Smooth muscle cell (in vitro differentiated cells): Measurements from ENCODE around the gene CYP2F1. TPM values are rescaled to one million over a fixed set of nuclear protein-coding genes. Genes with fewer than 3 reads are reported as not detected.
"Not testable (repeated sequence)": the region's sequence is repeated elsewhere in the genome, so short reads cannot be mapped to it uniquely, and the experiment has no call there.

ENCODE experiments used
- DNase-seq: peaks from one replicate; lab custom pipeline; 2025; ENCODE audit not compliant: unreplicated experiment; lab: John Stamatoyannopoulos, UW
- H2AFZ ChIP-seq: fragments of 200-600 bp; sonication (generic); 2 replicates; pipeline ENCODE4 v1.6.0; 2016; ENCODE audit warnings: antibody characterized with exemption, low read depth, mild to moderate bottlenecking
- H3F3A ChIP-seq: fragments of 200-600 bp; sonication (generic); 2 replicates; pipeline ENCODE4 v1.6.0; 2017; ENCODE audit warnings: antibody characterized with exemption, low read depth
- H3K27ac ChIP-seq: fragments of 200-600 bp; sonication (generic); 2 replicates; pipeline ENCODE4 v1.5.1; 2016; ENCODE audit warnings: low read depth, mild to moderate bottlenecking
- H3K27me3 ChIP-seq: fragments of 200-600 bp; sonication (generic); 2 replicates; pipeline ENCODE4 v1.6.1; 2016; ENCODE audit warnings: low read depth, mild to moderate bottlenecking
- H3K36me3 ChIP-seq: fragments of 200-600 bp; sonication (generic); 2 replicates; pipeline ENCODE4 v1.5.1; 2016; ENCODE audit warnings: low read depth
- H3K4me1 ChIP-seq: fragments of 200-600 bp; sonication (generic); 2 replicates; pipeline ENCODE4 v1.5.1; 2016; ENCODE audit warnings: low read depth
- H3K4me2 ChIP-seq: fragments of 200-600 bp; sonication (generic); 2 replicates; pipeline ENCODE4 v1.6.0; 2016; ENCODE audit warnings: mild to moderate bottlenecking
- H3K4me3 ChIP-seq: fragments of 200-600 bp; sonication (generic); 2 replicates; pipeline ENCODE4 v1.5.1; 2016; ENCODE audit warnings: mild to moderate bottlenecking
- H3K79me2 ChIP-seq: fragments of 200-600 bp; sonication (generic); 2 replicates; pipeline ENCODE4 v1.6.0; 2016; ENCODE audit warnings: low read depth, mild to moderate bottlenecking
- H3K9ac ChIP-seq: fragments of 200-600 bp; sonication (generic); 2 replicates; pipeline ENCODE4 v1.6.0; 2016; ENCODE audit warnings: low read depth
- H3K9me3 ChIP-seq: fragments of 200-600 bp; sonication (generic); replicated peaks from 2 replicates; pipeline ENCODE4 v1.5.1; 2016; ENCODE audit warnings: low read depth
- H4K20me1 ChIP-seq: fragments of 200-600 bp; sonication (generic); 2 replicates; pipeline ENCODE4 v1.6.0; 2016; ENCODE audit warnings: low read depth
- CTCF ChIP-seq: fragments of 200-600 bp; sonication (generic); IDR thresholded peaks from 2 replicates; pipeline ENCODE4 v1.5.1; 2017; ENCODE audit warnings: borderline replicate concordance, mild to moderate bottlenecking, antibody characterized with exemption; ENCODE audit not compliant: insufficient read depth, poor library complexity, severe bottlenecking
- WGBS: methylation state at CpG from one replicate; pipeline ENCODE4 v1.1.7; 2016; ENCODE audit warnings: low lambda C conversion rate; 5-methylcytosine and 5-hydroxymethylcytosine counted together
- polyA plus RNA-seq: library from polyadenylated mRNA; unstranded; fragments of >200 nt; fragmentation: Nextera tagmentation; extraction: Ambion mirVana; gene quantifications from 2 replicates; pipeline ENCODE4 v1.2.1, GENCODE V29; 2016
- total RNA-seq: library from RNA; depleted of rRNA; stranded (reverse); fragments of >200 nt; gene quantifications from 2 replicates; pipeline ENCODE4 v1.2.3, GENCODE V29; 2014

The CYP2F1 gene
- total and polyA plus RNA-seq, 2 experiments from 2014 or later = not detected

- no peaks in the 10 kb centered on the region for H3K36me3 ChIP-seq
- H3F3A ChIP-seq = no peaks in the 10 kb centered on the region
- no peak overlapping the region for H3K9ac ChIP-seq
- no peak for DNase-seq
- H3K79me2 ChIP-seq = no peaks in the 10 kb centered on the region
- H3K27ac ChIP-seq = no peak overlapping the region
- peaks cover 17% of the 10 kb centered on the region for H3K27me3 ChIP-seq
- H2AFZ ChIP-seq = no peak overlapping the region
- no peaks in the 10 kb centered on the region for H4K20me1 ChIP-seq
- TF ChIP-seq CTCF = no peak
- H3K4me3 ChIP-seq = no peak overlapping the region
- H3K9me3 ChIP-seq = no peaks in the 10 kb centered on the region
- H3K4me2 ChIP-seq = no peak overlapping the region
- WGBS = 70% methylated on average over 12 of the region's 15 CpGs
- no peaks in the 10 kb centered on the region for H3K4me1 ChIP-seq
Measured at GRCh38 chr19:41095703-41096102, 18.5 kb upstream of the CYP2F1 start.

DNA sequence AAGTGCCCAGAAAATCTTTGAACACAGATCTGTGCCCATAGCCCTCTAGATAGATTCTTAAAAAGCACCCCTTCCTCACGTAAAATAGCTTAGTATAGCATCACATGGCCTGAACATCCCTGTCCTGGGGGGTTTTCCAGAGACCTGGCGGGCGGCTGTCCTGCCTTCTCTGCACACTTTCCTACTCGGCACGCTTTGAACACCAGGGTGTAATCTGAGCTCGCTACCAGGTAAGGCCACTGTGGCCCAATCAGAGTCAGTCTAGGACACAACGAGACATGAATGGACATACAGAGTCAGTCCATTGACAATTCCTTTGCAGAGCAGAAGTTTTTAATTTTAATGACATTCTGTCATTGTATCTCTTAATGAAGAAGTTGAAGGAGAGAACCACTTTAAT is 17.9 kb upstream of the CYP2F1 start:
- DNase-seq = no peak

GRCh38 chr19:41097302-41097701 is 16.9 kb upstream of the CYP2F1 start:
- Histone ChIP-seq H3K4me2 (no peak overlapping the region), H3K9ac (no peak overlapping the region), H3K36me3 (no peaks in the 10 kb centered on the region), H3K4me1 (no peaks in the 10 kb centered on the region), H3K27me3 (peaks cover 11% of the 10 kb centered on the region), H3K79me2 (no peaks in the 10 kb centered on the region), H4K20me1 (no peaks in the 10 kb centered on the region), H3F3A (no peaks in the 10 kb centered on the region), H3K27ac (no peak overlapping the region), H3K4me3 (no peak overlapping the region), H2AFZ (no peak overlapping the region), H3K9me3 (no peaks in the 10 kb centered on the region)
- WGBS = 77% methylated on average over 2 of the region's 2 CpGs
- DNase-seq = no peak
- TF ChIP-seq CTCF = no peak

More for the DNA sequence above, 17.9 kb upstream of the CYP2F1 start:
- no peak overlapping the region for H3K4me3 ChIP-seq
- H3F3A ChIP-seq = no peaks in the 10 kb centered on the region
- no peak overlapping the region for H2AFZ ChIP-seq
- TF ChIP-seq CTCF = no peak
- peaks cover 13% of the 10 kb centered on the region for H3K27me3 ChIP-seq
- H3K4me1 ChIP-seq = no peaks in the 10 kb centered on the region
- H3K4me2 ChIP-seq = no peak overlapping the region
- H3K27ac ChIP-seq = no peak overlapping the region
- no peaks in the 10 kb centered on the region for H4K20me1 ChIP-seq
- H3K79me2 ChIP-seq = no peaks in the 10 kb centered on the region
- H3K36me3 ChIP-seq = no peaks in the 10 kb centered on the region
- H3K9me3 ChIP-seq = no peaks in the 10 kb centered on the region
- WGBS = 89% methylated on average over 7 of the region's 7 CpGs
- no peak overlapping the region for H3K9ac ChIP-seq

DNA sequence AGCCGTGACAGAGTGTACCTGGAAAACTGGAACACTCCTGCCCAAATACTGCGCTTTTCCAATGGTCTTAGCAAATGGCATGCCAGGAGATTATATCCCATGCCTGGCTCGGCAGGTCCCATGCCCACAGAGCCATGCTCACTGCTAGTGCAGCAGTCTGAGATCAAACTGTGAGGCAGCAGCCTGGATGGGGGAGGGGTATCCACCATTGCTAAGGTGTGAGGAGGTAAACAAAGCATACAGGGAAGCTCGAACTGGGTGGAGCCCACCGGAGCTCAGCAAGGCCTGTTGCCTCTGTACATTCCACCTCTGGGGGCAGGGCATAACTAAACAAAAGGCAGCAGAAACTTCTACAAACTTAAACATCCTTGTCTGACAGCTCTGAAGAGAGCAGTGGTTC is 15.5 kb upstream of the CYP2F1 start:
- Histone ChIP-seq H3K9ac (no peak overlapping the region), H3K9me3 (no peaks in the 10 kb centered on the region), H2AFZ (no peak overlapping the region), H4K20me1 (no peaks in the 10 kb centered on the region), H3K4me3 (no peak overlapping the region), H3F3A (no peaks in the 10 kb centered on the region), H3K79me2 (no peaks in the 10 kb centered on the region), H3K36me3 (no peaks in the 10 kb centered on the region), H3K27ac (no peak overlapping the region), H3K4me1 (no peaks in the 10 kb centered on the region), H3K4me2 (no peak overlapping the region), H3K27me3 (no peaks in the 10 kb centered on the region)
- 78% methylated on average over 5 of the region's 5 CpGs for WGBS
- TF ChIP-seq CTCF = no peak
- DNase-seq = no peak

DNA sequence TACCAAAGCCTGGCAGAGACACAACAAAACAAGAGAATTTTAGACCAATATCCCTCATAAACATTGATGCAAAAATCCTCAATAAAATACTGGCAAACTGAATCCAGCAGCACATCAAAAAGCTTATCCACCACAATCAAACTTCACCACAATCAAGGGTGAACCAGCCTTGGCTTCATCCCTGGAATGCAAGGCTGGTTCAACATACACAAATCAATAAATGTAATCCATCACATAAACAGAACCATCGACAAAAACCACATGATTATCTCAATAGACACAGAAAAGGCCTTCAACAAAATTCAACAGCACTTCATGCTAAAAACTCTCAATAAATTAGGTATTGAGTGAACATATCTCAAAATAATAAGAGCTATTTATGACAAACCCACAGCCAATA is 12.0 kb upstream of the CYP2F1 start:
- not testable (repeated sequence) for H3K4me1 ChIP-seq, H3K4me3 ChIP-seq, H3K36me3 ChIP-seq, H3K9ac ChIP-seq, H3K9me3 ChIP-seq, H3K27me3 ChIP-seq, H2AFZ ChIP-seq, DNase-seq, H3K79me2 ChIP-seq, H3F3A ChIP-seq, H3K4me2 ChIP-seq, H4K20me1 ChIP-seq, H3K27ac ChIP-seq
- WGBS = 93% methylated on average over 1 of the region's 1 CpG
